ENCODE data around the gene PDE3B. TPM values are rescaled to one million over a fixed set of nuclear protein-coding genes. Genes with fewer than 3 reads are reported as not detected.

Gene PDE3B
- polyA plus RNA-seq, 1 donor (not counting 4 experiments of a cell fraction or from before 2014, with no cell fraction given) = 0.01 TPM

GRCh38 chr11:14750911-14751310 lies 107.3 kb downstream of the PDE3B start:
- H2AFZ ChIP-seq (ENCODE audit: control insufficient read depth, low read length) = no peak overlapping the region
- dilution Hi-C loops (cut with MboI; ENCODE audit: extremely low pct_ligation_motif_present, low sequenced_read_pairs) = no loop called here

GRCh38 chr11:14751975-14752407 lies 108.4 kb downstream of the PDE3B start:
- H3K9ac ChIP-seq (ENCODE audit: control insufficient read depth, extremely low read depth, insufficient read depth, low read length) = no peak overlapping the region
- DNase-seq (ENCODE audit: low read depth, low spot score) = no peak
- no peaks in the 10 kb centered on the region for H4K20me1 ChIP-seq (ENCODE audit: control insufficient read depth, extremely low read depth, insufficient read depth, low read length)
- H3K4me3 ChIP-seq (ENCODE audit: control insufficient read depth in 2 of 3, extremely low read depth in 1 of 3, insufficient read depth in 2 of 3, low read depth in 1 of 3, low read length in 3 of 3) = no peak overlapping the region
- dilution Hi-C loops (cut with MboI; ENCODE audit: extremely low pct_ligation_motif_present, low sequenced_read_pairs) = no loop called here
- H3K9me1 ChIP-seq (ENCODE audit: control insufficient read depth, extremely low read depth, insufficient read depth, low read length) = no peaks in the 10 kb centered on the region
- H3K36me3 ChIP-seq (ENCODE audit: control insufficient read depth in 2 of 2, extremely low read depth in 1 of 2, insufficient read depth in 2 of 2, low read length in 2 of 2) = no peaks in the 10 kb centered on the region
- no peak for FAIRE-seq
- H3K27ac ChIP-seq (ENCODE audit: control insufficient read depth, insufficient read depth, low read length) = no peak overlapping the region
- no peaks in the 10 kb centered on the region for H3K27me3 ChIP-seq (ENCODE audit: control insufficient read depth, extremely low read depth, insufficient read depth, low read length)
- no peak overlapping the region for H3K4me2 ChIP-seq (ENCODE audit: control insufficient read depth, extremely low read depth, insufficient read depth, low read depth, low read length)
- H3K79me2 ChIP-seq (ENCODE audit: control insufficient read depth, insufficient read depth, low read length) = no peaks in the 10 kb centered on the region
- H2AFZ ChIP-seq (ENCODE audit: control insufficient read depth, low read length) = no peak overlapping the region
- TF ChIP-seq CTCF (optimal IDR thresholded peaks at IDR 0.05 in 1 of 3, IDR thresholded peaks at IDR 0.05 in 1 of 3, conservative IDR thresholded peaks at IDR 0.05 in 1 of 3; ENCODE audit: extremely low read depth in 1 of 3, insufficient read depth in 2 of 3, low read length in 3 of 3) = no peak
- no peak for TF ChIP-seq EZH2 (IDR thresholded peaks at IDR 0.05; ENCODE audit: low read length)
- no peaks in the 10 kb centered on the region for H3K4me1 ChIP-seq (ENCODE audit: control insufficient read depth, extremely low read depth, insufficient read depth, low read length)
- H3K9me3 ChIP-seq (ENCODE audit: control insufficient read depth, low read depth, low read length) = no peaks in the 10 kb centered on the region

More at GRCh38 chr11:14750911-14751310, 107.3 kb downstream of the PDE3B start:
- no peaks in the 10 kb centered on the region for H3K79me2 ChIP-seq (ENCODE audit: control insufficient read depth, insufficient read depth, low read length)
- H3K36me3 ChIP-seq (ENCODE audit: control insufficient read depth in 2 of 2, extremely low read depth in 1 of 2, insufficient read depth in 2 of 2, low read length in 2 of 2) = no peaks in the 10 kb centered on the region
- TF ChIP-seq EZH2 (IDR thresholded peaks at IDR 0.05; ENCODE audit: low read length) = no peak
- no peak for TF ChIP-seq CTCF (optimal IDR thresholded peaks at IDR 0.05 in 1 of 3, IDR thresholded peaks at IDR 0.05 in 1 of 3, conservative IDR thresholded peaks at IDR 0.05 in 1 of 3; ENCODE audit: extremely low read depth in 1 of 3, insufficient read depth in 2 of 3, low read length in 3 of 3)
- H3K9me3 ChIP-seq (ENCODE audit: control insufficient read depth, low read depth, low read length) = no peaks in the 10 kb centered on the region
- no peak overlapping the region for H3K9ac ChIP-seq (ENCODE audit: control insufficient read depth, extremely low read depth, insufficient read depth, low read length)
- H3K9me1 ChIP-seq (ENCODE audit: control insufficient read depth, extremely low read depth, insufficient read depth, low read length) = no peaks in the 10 kb centered on the region
- FAIRE-seq (no peak), DNase-seq (ENCODE audit: low read depth, low spot score) (no peak)
- H3K4me1 ChIP-seq (ENCODE audit: control insufficient read depth, extremely low read depth, insufficient read depth, low read length) = no peaks in the 10 kb centered on the region
- no peaks in the 10 kb centered on the region for H3K27me3 ChIP-seq (ENCODE audit: control insufficient read depth, extremely low read depth, insufficient read depth, low read length)
- no peak overlapping the region for H3K27ac ChIP-seq (ENCODE audit: control insufficient read depth, insufficient read depth, low read length)
- no peaks in the 10 kb centered on the region for H4K20me1 ChIP-seq (ENCODE audit: control insufficient read depth, extremely low read depth, insufficient read depth, low read length)
- no peak overlapping the region for H3K4me3 ChIP-seq (ENCODE audit: control insufficient read depth in 2 of 3, extremely low read depth in 1 of 3, insufficient read depth in 2 of 3, low read depth in 1 of 3, low read length in 3 of 3)
- H3K4me2 ChIP-seq (ENCODE audit: control insufficient read depth, extremely low read depth, insufficient read depth, low read depth, low read length) = no peak overlapping the region

Measured in keratinocyte (primary cell).